LNCaP clone FGC (cell line): ENCODE data around the gene PHACTR3.

Source experiments
- DNase-seq: peaks from one replicate; pipeline ENCODE4 v3.0.0-alpha.2; 2011; ENCODE audit warnings: low read depth
- H3K4me3 ChIP-seq: 2 replicates; pipeline ENCODE4 v1.5.1; 2011; ENCODE audit warnings: mild to moderate bottlenecking, low read depth, low read length, control low read depth
- CTCF ChIP-seq: IDR thresholded peaks from 2 replicates; pipeline ENCODE4 v1.5.1; 2012; ENCODE audit warnings: mild to moderate bottlenecking; ENCODE audit not compliant: control insufficient read depth, insufficient read depth; ENCODE audit errors: extremely low read depth

PHACTR3 gene

DNA sequence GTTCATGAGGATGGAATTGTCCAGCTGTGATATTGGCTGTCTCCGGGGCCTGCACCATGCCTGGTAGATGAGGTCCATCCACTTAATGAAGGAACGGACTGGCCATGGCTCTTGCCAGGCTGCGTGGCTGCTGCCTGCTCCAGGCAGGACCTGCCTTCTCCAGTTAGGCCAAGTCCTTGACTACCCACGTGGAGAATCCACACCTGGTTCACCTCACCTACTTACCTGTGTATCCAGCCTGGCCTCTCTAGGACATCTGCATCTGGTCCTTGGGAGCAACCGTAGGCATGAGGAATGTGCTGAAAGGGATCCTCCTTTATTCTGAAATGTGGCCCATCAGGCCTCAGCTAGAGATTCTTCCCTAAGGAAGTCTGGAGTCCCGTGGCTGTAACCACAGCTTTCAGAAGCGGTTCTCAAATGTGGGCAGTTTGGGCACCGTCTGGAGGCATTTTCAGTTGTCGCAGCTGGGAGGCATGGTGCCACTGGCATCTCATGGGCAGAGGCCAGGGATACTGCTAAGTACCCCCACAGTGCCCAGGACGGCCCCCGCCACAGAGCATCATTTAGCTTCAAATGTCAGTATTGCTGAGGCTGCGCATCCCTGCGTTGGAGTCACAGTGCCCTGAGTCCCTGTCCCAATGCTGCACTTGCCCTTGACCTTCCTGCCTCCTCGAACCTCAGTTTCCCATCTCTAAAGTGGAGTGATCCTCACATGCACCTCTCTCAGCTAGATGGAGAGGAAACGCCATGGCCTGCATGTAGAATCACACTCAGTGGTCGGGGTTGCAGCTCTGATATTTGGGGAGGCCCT is 67.5 kb downstream of the PHACTR3 start:
- no peak for DNase-seq
- no peak for TF ChIP-seq CTCF
- H3K4me3 ChIP-seq = no peak overlapping the region

- DNase-seq = no peak
- H3K4me3 ChIP-seq = no peak overlapping the region
- TF ChIP-seq CTCF = no peak
Measured at GRCh38 chr20:59672576-59672975, 68.2 kb downstream of the PHACTR3 start.

DNA sequence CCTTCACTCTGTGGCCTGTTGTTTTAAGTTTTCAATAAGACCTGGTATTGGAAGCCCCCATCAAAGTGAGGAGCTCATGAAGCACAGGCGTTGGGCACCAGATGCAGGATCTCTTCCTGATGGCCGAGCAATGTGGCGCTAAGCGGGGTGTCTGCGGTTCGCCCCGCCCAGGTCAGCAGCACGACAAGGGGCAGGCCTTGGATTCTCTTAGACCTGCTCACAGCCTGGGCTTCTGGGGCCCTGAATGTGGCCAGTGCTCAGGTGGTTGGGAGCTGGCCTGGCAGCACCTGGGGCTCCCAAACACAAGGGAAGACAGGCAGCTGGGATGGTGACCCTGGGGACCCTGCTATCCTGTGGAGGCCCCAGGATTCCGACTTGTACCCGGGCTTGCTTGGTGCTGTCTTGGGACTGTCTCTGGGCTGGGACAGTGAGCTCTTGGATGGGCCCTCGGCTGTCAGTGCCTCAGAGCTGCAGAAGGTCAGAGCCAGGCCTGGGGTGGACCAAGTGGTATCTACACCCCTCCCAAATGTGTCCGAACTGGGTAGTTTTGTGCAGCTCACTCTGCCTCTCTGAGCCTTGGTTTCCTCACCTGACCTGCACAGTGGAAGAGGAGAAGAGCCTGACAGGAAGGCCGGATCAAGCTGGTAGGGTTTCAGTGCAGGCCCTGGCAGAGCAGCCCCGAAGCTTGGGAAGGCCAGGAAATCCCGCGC is 69.1 kb downstream of the PHACTR3 start:
- DNase-seq = no peak
- no peak overlapping the region for H3K4me3 ChIP-seq
- no peak for TF ChIP-seq CTCF

DNA sequence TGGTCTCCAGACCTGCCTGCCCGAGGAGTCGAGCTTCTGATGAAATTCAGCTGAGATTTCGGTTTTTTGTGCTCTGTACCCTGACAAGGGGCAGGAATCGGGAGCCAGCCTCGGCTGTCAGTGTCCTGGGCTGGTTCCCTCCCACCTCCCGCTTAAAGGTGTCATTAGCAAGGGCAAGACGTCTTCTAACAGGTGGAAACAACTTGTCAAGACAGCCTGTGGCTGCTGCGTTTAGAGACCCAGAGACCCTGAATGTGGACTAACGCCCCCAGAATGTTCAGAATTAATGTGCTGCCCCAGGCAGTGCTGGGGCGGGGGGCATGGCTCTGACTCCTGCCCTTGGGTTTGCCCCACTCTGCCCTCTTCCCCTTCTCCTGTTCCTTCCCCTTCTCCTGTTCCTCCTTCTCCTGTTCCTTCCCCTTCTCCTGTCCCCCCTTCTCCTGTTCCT is 69.7 kb downstream of the PHACTR3 start:
- H3K4me3 ChIP-seq = no peak overlapping the region
- no peak for TF ChIP-seq CTCF
- no peak for DNase-seq

GRCh38 chr20:59676126-59676850 is 71.9 kb downstream of the PHACTR3 start:
- H3K4me3 ChIP-seq = no peak overlapping the region
- no peak for TF ChIP-seq CTCF
- DNase-seq = no peak

GRCh38 chr20:59676851-59677182 is 72.5 kb downstream of the PHACTR3 start:
- TF ChIP-seq CTCF = no peak
- no peak for DNase-seq
- no peak overlapping the region for H3K4me3 ChIP-seq
